Ishikawa (cell line): ENCODE data around the gene CLDN7.

Experiments used
- CREB1 ChIP-seq: IDR thresholded peaks from 2 replicates; pipeline ENCODE4 v1.6.1; 2012; ENCODE audit warnings: low read depth
- EP300 ChIP-seq: IDR thresholded peaks from 2 replicates; pipeline ENCODE4 v1.6.1; 2012; ENCODE audit warnings: borderline replicate concordance
- TAF1 ChIP-seq: IDR thresholded peaks from 2 replicates; pipeline ENCODE4 v1.6.1; 2012; ENCODE audit warnings: low read depth, mild to moderate bottlenecking
- TF ChIP-seq, protein P1 (sequence below): IDR thresholded peaks from 2 replicates; pipeline ENCODE4 v1.6.1; 2012; ENCODE audit warnings: low read depth, mild to moderate bottlenecking

DNA sequence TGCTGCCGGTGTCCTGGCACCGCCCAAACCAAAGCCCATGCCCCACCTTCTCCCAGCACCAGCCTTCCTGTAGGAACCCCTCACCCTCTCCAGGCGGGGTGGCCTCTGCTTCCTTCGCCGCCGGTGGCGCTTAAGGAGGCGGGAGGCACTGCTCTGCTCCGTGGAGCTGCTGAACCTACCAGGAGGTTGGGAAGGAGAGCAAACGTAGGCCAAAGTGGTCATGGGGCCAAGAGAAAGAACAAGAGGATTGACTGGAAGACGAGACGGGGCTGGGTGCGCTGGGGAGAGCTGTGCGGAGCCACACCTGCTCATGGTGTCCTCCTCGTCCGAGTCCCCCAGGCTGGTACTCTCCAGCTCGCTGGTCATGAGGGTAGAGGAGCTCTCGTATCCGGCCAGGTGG lies 32.8 kb downstream of the CLDN7 start:
- TF ChIP-seq CREB1, result no peak
- no peak for TF ChIP-seq TAF1
- TF ChIP-seq, protein P1, sequence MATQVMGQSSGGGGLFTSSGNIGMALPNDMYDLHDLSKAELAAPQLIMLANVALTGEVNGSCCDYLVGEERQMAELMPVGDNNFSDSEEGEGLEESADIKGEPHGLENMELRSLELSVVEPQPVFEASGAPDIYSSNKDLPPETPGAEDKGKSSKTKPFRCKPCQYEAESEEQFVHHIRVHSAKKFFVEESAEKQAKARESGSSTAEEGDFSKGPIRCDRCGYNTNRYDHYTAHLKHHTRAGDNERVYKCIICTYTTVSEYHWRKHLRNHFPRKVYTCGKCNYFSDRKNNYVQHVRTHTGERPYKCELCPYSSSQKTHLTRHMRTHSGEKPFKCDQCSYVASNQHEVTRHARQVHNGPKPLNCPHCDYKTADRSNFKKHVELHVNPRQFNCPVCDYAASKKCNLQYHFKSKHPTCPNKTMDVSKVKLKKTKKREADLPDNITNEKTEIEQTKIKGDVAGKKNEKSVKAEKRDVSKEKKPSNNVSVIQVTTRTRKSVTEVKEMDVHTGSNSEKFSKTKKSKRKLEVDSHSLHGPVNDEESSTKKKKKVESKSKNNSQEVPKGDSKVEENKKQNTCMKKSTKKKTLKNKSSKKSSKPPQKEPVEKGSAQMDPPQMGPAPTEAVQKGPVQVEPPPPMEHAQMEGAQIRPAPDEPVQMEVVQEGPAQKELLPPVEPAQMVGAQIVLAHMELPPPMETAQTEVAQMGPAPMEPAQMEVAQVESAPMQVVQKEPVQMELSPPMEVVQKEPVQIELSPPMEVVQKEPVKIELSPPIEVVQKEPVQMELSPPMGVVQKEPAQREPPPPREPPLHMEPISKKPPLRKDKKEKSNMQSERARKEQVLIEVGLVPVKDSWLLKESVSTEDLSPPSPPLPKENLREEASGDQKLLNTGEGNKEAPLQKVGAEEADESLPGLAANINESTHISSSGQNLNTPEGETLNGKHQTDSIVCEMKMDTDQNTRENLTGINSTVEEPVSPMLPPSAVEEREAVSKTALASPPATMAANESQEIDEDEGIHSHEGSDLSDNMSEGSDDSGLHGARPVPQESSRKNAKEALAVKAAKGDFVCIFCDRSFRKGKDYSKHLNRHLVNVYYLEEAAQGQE, result no peak
- TF ChIP-seq EP300, result no peak
